ENCODE measurements around the gene ZNF710.

ZNF710 gene

DNA sequence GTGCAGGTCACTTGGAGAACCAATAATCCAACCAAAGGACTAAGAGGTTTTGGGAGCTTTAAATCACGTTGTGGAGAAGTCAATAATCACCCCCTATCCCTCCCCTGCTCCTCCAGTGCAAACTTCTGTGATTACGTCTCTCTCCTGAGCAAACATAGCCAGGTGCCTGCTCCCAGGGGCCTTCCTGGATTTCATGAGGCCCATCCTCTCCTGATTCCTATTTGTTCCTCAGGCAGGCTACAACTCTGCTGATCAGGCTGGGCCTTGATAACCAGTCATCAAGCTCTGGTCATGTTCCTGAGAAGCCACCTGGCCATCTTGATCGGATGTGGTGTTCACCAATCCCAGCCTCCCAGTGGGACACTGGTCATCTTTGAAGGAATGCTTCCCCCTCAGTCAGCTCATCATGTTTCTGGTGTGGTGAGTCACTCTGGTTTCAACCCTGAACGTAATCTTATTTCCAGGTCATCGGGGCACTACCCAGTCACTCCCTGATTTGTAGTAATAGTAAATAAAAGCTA is 2.9 kb upstream of the ZNF710 start:
- no peak for DNase-seq

DNA sequence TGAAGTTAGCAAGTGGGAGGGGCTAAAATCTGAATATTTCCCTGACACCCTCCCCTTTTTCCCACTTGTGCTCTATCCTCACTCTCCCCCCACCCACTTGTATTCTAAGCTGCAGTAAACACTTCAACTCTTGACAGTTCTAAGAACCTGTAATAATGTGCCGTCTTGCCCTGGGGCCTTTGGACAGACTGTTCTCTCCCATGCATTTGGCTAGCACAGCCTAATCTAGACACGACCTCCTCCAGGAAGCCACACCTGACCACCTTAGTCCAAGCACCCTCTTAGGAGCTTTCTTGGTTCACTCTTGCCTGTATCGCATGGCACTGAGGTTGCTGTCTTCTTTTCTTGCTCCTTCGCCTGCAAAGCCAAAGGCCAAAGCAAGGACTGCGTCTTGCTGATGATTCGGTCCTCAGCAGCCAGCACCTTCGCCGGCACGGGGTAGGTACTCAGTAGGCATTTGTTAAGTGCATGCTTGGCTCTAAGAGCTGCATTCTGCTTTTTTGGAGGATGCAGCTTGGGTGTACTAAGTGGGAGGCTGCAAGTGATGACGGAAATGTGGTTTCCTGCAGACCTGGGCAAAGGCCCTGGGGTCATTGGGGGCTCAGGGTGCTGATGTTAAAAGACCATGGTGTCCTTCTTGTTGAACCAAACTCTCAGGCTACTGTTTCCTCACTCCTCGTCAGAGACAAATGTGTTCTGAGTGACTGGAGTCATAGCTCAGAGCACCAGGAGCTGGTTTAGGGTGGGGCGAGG is 2.0 kb upstream of the ZNF710 start:
- DNase-seq = no peak

DNA sequence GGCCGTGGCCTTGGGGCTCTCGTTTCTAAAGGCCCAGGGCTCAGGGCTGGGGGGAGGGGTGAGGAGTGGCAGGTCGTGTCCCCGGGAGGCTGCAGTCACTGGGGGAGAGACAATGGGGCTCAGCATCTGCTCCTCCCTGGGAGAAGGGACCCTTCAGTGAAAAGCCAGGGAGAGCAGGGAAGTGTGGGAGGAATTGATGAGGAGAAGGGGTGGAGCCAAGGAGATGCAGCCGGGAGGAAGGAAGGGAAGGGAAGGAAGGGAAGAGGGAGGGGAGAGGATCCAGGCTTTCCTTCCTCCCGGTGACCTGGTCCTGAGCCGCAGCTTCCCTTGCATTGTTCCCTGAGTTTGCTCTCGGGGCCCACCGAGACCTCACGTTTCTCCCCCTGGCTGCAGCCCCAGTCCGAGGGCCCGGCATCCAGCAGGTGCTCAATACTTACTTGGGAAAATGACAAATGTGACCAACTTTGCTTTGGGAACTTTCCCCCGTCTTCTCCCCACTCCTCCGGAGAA is 1.4 kb upstream of the ZNF710 start:
- DNase-seq = no peak

DNA sequence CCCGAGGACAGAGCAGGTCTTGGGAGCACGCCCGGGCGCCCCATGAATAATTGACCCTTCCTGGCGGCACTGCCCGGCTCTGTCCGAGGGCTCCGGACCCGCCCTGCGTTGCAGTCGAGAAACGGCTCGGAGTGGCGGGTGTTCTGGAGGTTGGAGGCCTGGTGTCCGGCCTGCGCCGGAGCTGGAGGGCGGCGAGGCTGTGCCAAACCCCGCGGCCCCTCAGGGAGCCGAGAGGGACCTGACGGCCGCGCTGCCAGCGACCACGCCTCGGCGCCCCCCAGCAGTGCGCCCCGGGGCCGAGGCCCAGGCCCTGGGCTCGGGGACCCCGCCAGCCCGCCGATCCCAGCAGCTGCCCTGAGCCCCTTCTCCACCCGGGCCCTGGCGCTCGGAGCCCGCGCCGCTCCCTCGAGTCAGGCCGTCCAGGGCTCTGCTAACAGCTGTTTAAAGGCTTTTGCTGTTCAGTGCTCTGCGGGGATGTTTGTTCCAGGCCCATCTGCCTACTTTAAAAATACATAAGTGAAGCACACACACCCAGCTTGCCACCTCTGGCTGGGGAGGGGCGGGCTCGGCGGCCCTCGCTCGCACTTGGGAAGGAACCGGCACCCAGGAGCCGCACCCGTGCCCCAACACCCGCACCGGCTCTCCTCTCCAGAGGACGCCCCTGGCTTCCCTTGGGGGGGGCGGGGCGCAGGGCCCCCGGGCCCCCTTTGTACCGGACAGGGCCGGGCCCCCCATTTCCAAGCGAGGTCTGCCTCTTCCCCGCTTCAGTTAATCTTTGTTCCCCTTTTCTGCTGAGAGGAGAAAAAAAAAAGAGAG is 730 bp upstream of the ZNF710 start:
- DNase-seq = no peak

DNA sequence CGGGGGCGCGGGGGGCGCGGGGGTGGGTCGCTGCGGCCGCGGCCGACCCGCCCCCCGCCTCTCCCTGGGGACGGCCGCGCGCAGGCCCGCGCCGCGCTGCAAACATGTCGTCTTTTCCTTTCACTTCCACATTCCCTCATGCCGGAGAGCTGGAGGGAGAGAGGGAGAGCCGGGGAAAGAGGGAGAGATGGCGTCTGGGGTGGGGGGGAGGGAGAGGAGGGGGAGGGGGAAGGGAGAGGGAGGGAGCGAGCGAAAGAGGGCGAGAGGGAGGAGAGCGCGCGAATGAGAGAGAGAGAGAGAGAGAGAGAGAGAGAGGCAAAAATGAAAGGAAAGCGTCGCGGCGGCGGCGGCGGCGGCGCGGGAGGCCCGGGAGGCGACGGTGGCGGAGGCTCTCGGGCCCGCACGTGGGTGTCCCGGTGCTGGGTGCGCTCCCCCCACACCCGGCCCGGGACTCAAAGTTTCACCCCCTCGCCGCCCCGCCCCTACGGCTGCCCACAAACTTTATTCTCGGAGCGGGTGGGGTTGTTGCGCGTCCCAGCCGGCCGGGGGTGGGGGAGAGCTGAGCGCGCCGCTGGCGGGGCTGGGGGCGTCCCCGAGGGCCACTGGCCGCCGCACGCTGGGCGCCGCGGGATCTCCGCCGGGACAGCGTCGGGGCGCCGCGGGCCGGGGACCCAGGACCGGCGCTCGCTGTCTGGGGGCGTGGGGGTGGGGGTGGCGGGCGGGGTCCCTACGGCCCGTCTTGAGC is 731 bp downstream of the ZNF710 start:
- peak; percentile 76 for DNase-seq

DNA sequence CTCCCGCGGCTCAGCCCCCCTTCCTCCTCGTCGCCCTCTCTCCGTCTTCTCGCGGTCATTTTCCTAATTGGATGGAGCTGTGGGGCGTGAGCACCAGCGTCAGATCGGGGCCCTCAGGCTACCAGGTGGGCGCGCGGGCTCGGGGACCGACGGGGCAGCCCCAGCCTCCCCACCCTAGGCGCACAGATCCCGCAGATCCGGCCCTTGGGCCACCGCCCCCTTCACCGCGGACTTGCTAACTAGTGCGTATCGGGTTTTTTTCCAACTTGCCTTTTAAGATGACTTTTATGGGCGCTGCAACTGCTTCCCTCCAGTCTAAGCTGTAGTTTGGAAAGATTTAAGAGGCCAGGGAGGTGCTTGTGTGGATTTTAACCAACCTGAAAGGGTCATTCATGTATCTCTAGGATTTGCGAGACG is 1.3 kb downstream of the ZNF710 start:
- peak; percentile 40 for DNase-seq

DNA sequence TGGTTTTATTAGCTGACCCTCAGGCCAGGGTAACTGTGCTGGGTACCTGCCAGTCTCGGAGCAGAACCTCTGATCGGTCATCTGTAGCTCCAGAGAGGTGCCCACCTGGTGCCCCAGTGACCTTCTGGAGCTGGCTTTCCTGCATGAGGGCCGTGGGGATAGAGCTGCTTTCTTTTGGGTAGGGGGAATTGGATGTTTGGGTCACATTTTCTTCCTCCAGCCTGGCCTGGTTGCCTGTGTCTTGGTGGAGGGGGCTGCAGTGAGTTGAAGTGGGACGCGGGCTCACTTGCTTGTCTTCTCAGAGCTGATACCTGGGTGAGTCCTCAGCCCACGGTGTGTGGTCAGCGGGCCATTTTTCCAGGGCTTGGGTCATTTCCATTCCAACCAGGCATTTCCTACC is 2.6 kb downstream of the ZNF710 start:
- no peak for DNase-seq

DNA sequence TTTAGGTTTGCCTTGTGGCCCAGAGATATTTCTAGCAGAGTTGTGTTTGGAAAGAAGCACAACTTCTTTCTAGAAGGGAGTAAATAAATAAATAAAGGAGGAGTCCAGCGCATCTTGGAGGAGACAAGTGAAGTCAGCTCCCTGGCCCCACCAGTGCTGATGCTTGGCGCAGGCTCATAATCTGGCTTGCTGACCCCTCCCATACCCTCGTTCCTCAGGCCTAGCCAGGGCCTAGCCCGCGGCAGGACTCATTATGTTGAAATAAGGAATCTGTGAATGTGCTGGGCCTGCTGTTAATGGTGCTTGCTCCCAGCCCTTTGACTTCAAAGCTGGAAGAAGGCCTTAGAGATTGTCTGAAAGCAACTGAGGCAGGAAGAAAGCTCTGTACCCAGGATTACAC is 3.1 kb downstream of the ZNF710 start:
- DNase-seq = no peak

DNA sequence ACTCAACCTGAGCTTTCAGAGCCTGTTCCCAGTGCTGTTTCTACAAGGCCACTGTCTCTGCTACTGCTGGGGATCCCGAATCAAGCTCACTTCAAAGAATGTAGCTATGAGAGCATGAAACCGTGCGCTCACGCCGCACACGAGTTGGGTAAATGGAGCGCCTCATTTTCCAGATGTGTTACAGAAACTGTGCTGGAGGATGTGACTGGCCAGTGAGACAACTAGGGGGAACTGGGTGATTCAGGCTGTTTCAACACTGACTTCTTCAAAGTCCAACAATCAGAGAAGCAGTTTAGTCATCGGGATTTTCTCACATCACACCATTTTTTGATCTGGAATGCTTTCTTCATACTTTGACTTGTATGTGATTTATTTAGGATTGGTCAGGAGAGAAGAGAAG is 3.5 kb downstream of the ZNF710 start:
- no peak for DNase-seq

DNA sequence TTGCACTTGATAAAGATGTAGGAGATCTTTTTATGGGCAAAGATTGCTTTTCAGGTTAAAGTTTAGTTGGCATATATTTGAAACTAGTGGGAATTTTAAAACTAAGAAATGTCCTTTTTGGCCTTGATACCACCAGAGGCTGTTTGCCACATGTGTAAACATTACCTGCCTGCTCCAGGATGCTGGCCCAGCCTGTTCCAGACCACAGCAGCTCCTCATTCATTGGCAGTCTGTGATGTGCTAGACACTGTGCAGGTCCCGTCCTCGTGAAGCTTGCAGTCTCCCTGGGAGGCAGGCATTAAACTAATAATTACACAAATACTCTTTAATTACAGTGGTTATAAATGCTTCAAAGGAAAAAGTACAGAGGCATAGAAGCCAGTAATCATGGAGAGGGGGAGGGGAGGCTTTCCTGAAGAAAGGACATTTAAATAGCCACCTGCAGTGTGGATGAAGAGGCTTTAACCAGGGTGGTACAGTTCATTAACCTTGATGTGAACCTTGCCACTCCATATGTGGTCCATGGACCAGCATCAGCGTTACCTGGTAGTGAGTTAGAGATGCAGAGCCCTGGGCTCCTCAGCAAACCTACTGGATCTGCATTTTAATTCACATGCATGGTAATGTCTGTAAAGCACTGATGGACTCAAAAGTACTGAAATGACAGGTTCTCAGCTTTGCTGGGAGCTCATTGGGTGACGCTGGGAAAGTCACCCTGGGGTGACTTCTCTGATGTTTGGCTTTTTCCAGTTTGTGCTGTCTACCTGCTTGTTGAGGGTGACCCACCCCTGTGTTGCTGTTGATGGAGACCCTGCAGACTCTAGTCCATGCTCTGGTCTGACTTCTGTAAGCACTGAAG is 5.3 kb downstream of the ZNF710 start:
- DNase-seq = no peak

DNA sequence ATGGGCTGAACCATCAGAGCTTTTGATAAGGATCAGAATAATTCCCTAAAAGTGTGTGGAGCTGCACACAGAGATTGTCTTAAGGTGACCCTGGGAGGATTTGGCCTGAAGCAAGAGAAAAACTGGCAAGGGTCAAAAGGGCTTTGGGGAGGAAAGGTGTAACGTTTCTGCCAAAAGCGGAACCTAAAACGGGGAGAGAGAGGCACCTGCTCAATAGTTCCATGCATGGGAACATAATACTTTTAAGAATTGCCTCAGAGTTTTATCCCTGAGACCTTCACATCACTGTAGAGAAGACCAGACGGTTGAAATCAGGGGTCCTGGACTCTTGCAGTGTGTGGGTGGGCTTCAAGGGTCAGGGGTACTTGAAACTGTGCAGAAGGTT is 5.9 kb downstream of the ZNF710 start:
- DNase-seq = no peak

DNA sequence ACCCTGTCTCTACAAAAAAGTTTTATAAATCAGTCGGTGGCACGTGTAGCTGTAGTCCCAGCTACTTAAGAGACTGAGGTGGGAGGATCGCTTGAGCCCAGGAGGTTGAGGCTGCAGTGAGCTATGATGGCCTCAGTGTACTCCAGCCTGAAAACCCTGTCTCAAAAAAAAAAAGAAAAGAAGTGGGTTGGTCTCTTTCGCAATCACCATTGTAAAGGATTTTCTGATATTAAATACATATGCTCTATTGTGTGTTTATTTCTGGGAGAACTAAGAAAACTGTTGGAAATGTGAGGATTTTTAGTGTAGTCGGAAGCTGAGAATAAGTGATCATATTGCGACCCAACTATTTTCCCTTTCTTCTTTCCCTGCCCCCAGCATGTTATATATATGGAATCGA is 7.5 kb downstream of the ZNF710 start:
- no peak for DNase-seq

DNA sequence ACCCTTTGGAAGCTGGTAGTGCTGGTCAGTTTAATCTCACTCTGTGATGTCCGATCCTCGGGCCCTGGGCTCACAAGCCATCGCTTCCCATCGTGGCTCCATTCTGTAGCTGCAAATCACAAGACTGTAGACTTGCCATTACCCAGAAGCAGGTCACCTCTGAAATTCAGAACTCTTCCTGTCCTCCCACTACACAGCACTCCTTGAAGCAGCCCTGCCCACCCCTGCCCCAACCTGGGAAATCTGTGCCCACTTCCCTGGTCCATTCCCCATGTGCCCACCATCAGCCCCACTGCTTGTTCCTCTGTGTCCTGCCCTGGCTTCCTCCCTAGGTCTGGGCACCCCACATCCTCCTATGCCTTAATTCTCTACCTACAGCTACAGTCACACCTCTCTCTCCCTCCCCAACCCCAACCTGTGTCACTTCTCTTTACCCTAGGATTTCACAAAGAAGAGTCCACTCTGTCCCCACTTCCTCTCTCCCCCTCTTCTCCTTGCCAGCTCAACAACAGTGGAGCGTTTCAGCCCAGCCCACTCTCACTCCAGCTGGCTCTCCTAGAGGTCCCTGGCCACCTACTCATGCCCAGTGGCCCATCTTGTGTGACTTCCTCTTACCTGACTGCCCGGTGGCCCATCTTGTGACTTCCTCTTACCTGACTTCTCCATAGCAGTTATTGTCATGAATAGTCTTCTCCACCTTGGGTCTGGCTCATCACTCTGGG is 8.3 kb downstream of the ZNF710 start:
- DNase-seq = no peak

DNA sequence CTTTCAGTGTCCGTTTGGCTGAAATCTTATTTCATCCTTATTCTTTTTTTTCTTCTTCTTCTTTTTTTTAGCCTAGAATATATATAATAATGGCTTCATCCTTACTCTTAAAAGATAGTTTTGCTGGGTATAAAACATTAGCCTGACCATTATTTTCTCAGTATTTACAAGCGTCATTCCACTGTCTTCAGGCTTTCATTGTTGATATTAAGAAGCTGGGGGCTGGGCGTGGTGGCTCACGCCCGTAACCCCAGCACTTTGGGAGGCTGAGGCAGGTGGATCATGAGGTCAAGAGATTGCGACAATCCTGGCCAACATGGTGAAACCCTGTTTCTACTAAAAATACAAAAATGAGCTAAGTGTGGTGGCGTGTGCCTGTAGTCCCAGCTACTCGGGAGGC is 10.6 kb downstream of the ZNF710 start:
- DNase-seq = no peak

DNA sequence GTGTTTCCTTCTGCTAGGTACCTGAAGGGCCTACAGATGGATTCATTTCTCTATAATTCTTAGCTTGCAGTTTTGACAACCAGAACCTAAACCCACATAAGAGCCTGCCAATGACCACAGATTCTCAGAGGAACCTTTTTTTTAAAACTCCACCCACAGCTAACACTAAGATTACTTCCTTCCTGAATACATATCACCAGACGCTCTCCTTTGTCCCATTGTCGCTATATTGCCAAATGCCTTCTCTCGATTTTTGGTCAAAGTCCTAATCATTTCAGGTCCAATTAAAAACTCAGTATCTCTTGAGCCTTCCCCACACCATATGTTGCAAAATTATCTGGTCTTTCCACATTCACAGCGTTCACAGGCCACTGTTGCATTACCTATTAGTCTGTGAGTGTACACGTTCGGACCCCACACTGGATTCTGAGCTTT is 12.4 kb downstream of the ZNF710 start:
- DNase-seq = peak; percentile 68

DNA sequence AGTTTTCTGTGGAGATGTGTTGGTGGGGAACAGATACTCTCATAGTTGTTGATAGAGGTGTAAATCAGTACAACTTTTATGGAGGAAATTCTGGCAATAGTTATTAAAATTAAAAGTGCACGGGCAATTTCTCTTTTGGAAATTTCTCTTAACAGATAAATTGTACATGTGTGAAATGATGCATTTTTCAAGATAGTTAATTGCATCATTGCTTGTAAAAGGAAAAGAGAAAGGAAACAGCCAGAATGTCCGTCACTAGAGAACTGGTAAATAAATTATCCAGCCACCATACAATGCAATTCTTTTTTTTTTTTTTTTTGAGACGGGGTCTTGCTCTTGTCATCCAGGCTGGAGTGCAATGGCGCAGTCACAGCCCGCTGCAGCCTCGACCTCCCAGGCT is 14.2 kb downstream of the ZNF710 start:
- DNase-seq = no peak

DNA sequence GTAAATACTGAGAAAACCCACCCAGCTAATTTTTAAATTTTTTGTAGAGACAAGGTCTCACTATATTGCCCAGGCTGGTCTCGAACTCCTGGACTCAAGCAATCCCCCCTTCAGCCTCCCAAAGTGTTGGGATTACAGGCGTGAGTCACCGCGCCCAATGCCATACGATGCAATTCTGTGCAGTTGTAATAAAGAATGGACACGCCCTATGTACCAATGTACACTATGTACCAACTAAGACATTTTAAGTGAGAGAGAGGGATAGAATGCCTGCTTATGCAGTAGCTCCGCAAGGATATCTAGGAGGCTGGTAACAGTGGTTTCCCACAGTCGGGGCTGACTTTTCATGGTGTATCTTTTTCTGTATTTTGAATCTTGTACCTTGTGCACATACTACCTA is 14.6 kb downstream of the ZNF710 start:
- DNase-seq = no peak

DNA sequence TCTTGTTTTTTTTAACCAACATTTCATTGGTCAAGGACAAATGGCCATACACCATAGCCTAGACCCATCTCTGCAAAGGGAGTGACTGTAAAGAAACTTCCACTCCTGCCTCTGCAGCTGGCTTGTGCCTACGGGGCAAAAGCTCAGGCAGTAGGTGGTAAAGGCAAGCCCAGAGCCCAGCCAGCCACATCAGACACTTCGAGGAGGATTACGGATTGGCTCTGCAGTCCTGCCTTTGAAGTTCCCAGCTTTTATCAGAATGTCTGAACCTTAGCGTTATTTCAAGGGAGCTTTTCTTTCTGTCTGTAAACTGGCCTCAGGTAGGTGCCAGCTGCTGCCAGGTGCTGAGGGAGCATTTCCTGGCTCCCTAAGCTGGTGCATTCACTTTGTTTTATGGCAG is 15.6 kb downstream of the ZNF710 start:
- no peak for DNase-seq

DNA sequence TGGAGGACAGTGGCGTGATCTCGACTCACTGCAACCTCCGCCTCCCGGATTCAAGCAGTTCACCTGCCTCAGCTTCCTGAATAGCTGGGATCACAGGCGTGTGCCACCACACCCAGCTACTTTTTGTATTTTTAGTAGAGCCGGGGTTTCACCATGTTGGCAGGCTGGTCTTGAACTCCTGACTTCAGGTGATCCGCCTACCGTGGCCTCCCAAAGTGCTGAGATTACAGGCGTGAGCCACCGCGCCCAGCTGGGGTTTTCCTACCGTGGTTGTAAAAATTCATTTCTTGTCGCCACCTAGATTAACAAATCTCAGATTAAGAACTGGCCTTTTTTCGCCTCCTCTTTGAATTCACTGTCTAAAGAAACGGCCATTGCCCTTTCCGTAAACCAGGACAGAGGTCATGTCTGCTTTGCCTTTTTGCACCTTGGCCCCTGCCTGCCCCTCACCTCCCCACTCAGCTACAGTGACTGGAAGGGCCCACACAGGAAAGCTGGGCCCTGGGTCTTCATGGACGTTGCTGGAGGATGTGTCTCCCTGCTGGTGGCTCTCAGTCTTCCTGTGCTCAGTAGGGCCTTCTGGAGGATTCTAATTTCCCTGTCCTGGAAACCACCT is 17.2 kb downstream of the ZNF710 start:
- DNase-seq = no peak

DNA sequence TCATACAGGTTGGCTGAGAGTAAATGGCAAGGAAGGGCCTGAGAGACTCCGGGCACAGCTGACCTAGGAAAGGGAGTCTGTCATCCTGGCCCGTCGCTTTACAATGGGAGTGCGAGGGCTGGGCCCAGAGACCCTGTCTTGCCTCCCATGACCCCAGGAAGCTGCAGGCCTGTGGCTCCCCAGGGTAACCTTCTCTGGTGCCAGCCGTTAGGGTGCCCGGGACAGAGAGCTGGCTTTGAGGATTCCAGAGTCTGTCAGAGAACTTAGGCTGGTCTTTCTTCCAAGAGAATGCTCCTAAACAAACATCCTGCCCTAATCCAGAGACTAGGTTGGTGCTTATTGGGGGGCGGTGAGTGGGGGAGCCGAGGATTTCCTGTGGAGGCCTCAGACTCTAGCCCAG is 18.5 kb downstream of the ZNF710 start:
- no peak for DNase-seq

Data from CD4-positive, alpha-beta T cell treated with Interleukin-21 for 1 hour (primary cell).